ENCODE data around the gene C7orf25. TPM values are rescaled to one million over a fixed set of nuclear protein-coding genes. Genes with fewer than 3 reads are reported as not detected.

C7orf25 gene
- total and polyA plus RNA-seq, 2 of the 13 experiments (the other 11 are each of a cell fraction or from before 2014, with no cell fraction given) = 0.37 to 1.3 TPM

- TF ChIP-seq ZNF24 (IDR thresholded peaks at IDR 0.05) = no peak
- no peak for TF ChIP-seq ZNF572 (CRISPR knock-in tag; IDR thresholded peaks at IDR 0.05)
- TF ChIP-seq MXD4 (CRISPR knock-in tag; IDR thresholded peaks at IDR 0.05) = no peak
- TF ChIP-seq CEBPB (IDR thresholded peaks at IDR 0.05; ENCODE audit: borderline replicate concordance, low read depth, low read length) = no peak
- no peak for TF ChIP-seq TRIM24 (CRISPR knock-in tag; IDR thresholded peaks at IDR 0.05)
- no peak for TF ChIP-seq ETS1 (CRISPR knock-in tag; IDR thresholded peaks at IDR 0.05)
Measured at GRCh38 chr7:42960762-42961161, 48.9 kb upstream of the C7orf25 start (continued).

GRCh38 chr7:42959549-42959948, 47.7 kb upstream of the C7orf25 start:
- Histone ChIP-seq H3K4me3 (replicated peaks in 1 of 3; ENCODE audit: insufficient read depth in 1 of 3, low read depth in 2 of 3, low read length in 3 of 3) (no peak overlapping the region), H3K27me3 (ENCODE audit: control insufficient read depth in 1 of 2, insufficient read depth in 2 of 2, low read length in 2 of 2) (0 out of 5 replicates have a peak, but pooled peaks cover 0 to 1% of the 10 kb centered on the region in 2 experiments), H3K9me3 (ENCODE audit: low read length) (peaks cover 4% of the 10 kb centered on the region; the same call in 1 of the 2 replicates), H4K20me1 (ENCODE audit: insufficient read depth, low read length) (no peaks in the 10 kb centered on the region), H3K27ac (ENCODE audit: extremely low read length, insufficient read depth, low read length) (no peak overlapping the region), H3K4me2 (ENCODE audit: low read depth, low read length) (no peak overlapping the region), H3K36me3 (replicated peaks in 1 of 2; ENCODE audit: control insufficient read depth in 1 of 2, insufficient read depth in 2 of 2, low read length in 2 of 2) (no peaks in the 10 kb centered on the region), H3K9ac (ENCODE audit: insufficient read depth, low read depth, low read length) (no peak overlapping the region), H2AFZ (ENCODE audit: low read length) (no peak overlapping the region), H3K4me1 (ENCODE audit: insufficient read depth, low read length) (no peaks in the 10 kb centered on the region), H3K79me2 (ENCODE audit: insufficient read depth, low read length) (no peaks in the 10 kb centered on the region)
- no peak for TF ChIP-seq CENPT (CRISPR knock-in tag; IDR thresholded peaks at IDR 0.05; ENCODE audit: low read depth)
- TF ChIP-seq SNAPC2 (CRISPR knock-in tag; IDR thresholded peaks at IDR 0.05) = no peak
- no peak for TF ChIP-seq PAWR (CRISPR knock-in tag; IDR thresholded peaks at IDR 0.05; ENCODE audit: borderline replicate concordance)
- TF ChIP-seq MED8 (CRISPR knock-in tag; IDR thresholded peaks at IDR 0.05; ENCODE audit: insufficient replicate concordance) = no peak
- no peak for TF ChIP-seq ZNF841 (CRISPR knock-in tag; IDR thresholded peaks at IDR 0.05; ENCODE audit: borderline replicate concordance)
- CTCF ChIA-PET (ENCODE audit: low intra/inter-chr PET ratio, low total read pairs) = no interaction called here
- FAIRE-seq (no peak), DNase-seq (ENCODE audit: low spot score) (no peak), ATAC-seq (no peak)
- POLR2A ChIA-PET = no interaction called here
- no TSS peak for BruUV-seq (replicated peaks)
- intact Hi-C loops (cut with micrococcal nuclease; ENCODE audit: unreplicated experiment) (no loop called here), in situ Hi-C loops (cut with HindIII; ENCODE audit: extremely low pct_ligation_motif_present, low pct_unique_long_range_greater_than_20kb) (no loop called here)
- 0% methylated on average over 2 of the region's 2 CpGs for WGBS (ENCODE audit: low lambda C conversion rate)
